HL-60/S4 treated with phorbol 12-myristate 13-acetate at 8.2 ng/mL for 4 days and 3 days (cell line): ENCODE results near the gene PDXP.
"Not testable (repeated sequence)": the region's sequence is repeated elsewhere in the genome, so short reads cannot be mapped to it uniquely, and the experiment has no call there.

Experiments used
- in situ Hi-C: fragments of 300-500 bp; cut with MboI; formaldehyde crosslinking; loops from 2 replicates; pipeline ENCODE4 v1.15.0; 2022; ENCODE audit warnings: low sequenced_read_pairs

PDXP gene

GRCh38 chr22:37658133-37659065, at the start of gene PDXP:
Gene PDXP, plus strand, starts transcription at chr22:37658723. Its CDS starts 60 bp downstream, at chr22:37658783.
- in situ Hi-C loops = no loop called here

GRCh38 chr22:37609240-37610152, 49.0 kb upstream of the PDXP start:
- in situ Hi-C loops = no loop called here

GRCh38 chr22:37610153-37610475, 48.4 kb upstream of the PDXP start:
- in situ Hi-C loops = not testable (repeated sequence)

GRCh38 chr22:37610480-37611129, 47.9 kb upstream of the PDXP start:
- in situ Hi-C loops = no loop called here

- in situ Hi-C loops = no loop called here
These were observed 47.3 kb upstream of the PDXP start for GRCh38 chr22:37611207-37611606.

GRCh38 chr22:37616201-37617083, 42.1 kb upstream of the PDXP start:
- in situ Hi-C loops = no loop called here

- in situ Hi-C loops = no loop called here
These were observed 41.1 kb upstream of the PDXP start for GRCh38 chr22:37617431-37617830.

- in situ Hi-C loops = no loop called here
These were observed 40.4 kb upstream of the PDXP start for GRCh38 chr22:37618072-37618656.

- in situ Hi-C loops = no loop called here
These were observed 39.8 kb upstream of the PDXP start for GRCh38 chr22:37618674-37619073.

- in situ Hi-C loops = no loop called here
These were observed 38.5 kb upstream of the PDXP start for GRCh38 chr22:37619991-37620390.

- in situ Hi-C loops = no loop called here
These were observed 37.1 kb upstream of the PDXP start for GRCh38 chr22:37621352-37621860.

- in situ Hi-C loops = no loop called here
These were observed 35.2 kb upstream of the PDXP start for GRCh38 chr22:37623075-37624016.

GRCh38 chr22:37624017-37624365, 34.5 kb upstream of the PDXP start:
- in situ Hi-C loops = no loop called here

- in situ Hi-C loops = no loop called here
These were observed 33.6 kb upstream of the PDXP start for GRCh38 chr22:37624876-37625275.

GRCh38 chr22:37625737-37626136, 32.8 kb upstream of the PDXP start:
- in situ Hi-C loops = no loop called here

- in situ Hi-C loops = no loop called here
These were observed 32.4 kb upstream of the PDXP start for GRCh38 chr22:37626144-37626543.

- in situ Hi-C loops = no loop called here
These were observed 31.9 kb upstream of the PDXP start for GRCh38 chr22:37626556-37627075.

GRCh38 chr22:37627121-37627520, 31.4 kb upstream of the PDXP start:
- in situ Hi-C loops = no loop called here
